HepG2 (cell line): Measurements from ENCODE around the gene SYT1. TPM values are rescaled to one million over a fixed set of nuclear protein-coding genes. Genes with fewer than 3 reads are reported as not detected.
A peak's percentile ranks its signal among the peaks of the same experiment; 100 is the strongest.

Experiments used
- ATAC-seq: fragments of 200-7000 bp; cut with Tn5 transposase; 3 replicates; pipeline ENCODE4 v1.9.1; 2020; ENCODE audit warnings: mild to moderate bottlenecking, moderate library complexity
- BruUV-seq: library from RNA; stranded (reverse); fragments of 400-500 nt; replicated peaks from 2 replicates; lab custom pipeline; 2021; lab: Mats Ljungman, UMichigan
- CTCF ChIA-PET: fragments of 300-600 bp; formaldehyde crosslinking; extraction: SDS; loops from one replicate; lab custom pipeline; 2021; ENCODE audit warnings: low total read pairs, inconsistent platforms, low intra/inter-chr PET ratio; lab: Yijun Ruan, JAX
- POLR2A ChIA-PET: fragments of 350-600 bp; sonication (Branson Sonifier 250); formaldehyde crosslinking; loops from one replicate; lab custom pipeline; 2020; ENCODE audit warnings: antibody characterized with exemption, inconsistent platforms; lab: Yijun Ruan, JAX
- DNase-seq: peaks from one replicate; pipeline ENCODE4 v3.0.0-alpha.2; 2015; ENCODE audit warnings: low spot score
- FAIRE-seq: peaks from 3 replicates; lab custom pipeline; 2011; peaks lifted over from hg19 to GRCh38; lab: Jason Lieb, UNC
- H2AFZ ChIP-seq: one replicate; pipeline ENCODE4 v1.6.1; 2011; ENCODE audit warnings: low read length, inconsistent platforms
- H3K27ac ChIP-seq: fragments of 300-600 bp; 3 replicates; pipeline ENCODE4 v1.8.0; 2011; ENCODE audit warnings: mixed run types, mild to moderate bottlenecking, mixed read lengths, low read length, inconsistent platforms; ENCODE audit not compliant: insufficient read depth; ENCODE audit errors: extremely low read length
- H3K27me3 ChIP-seq, 2 experiments: fragments of 200-600 bp in 1 of 2; 2 replicates in 1 of 2; 3 replicates in 1 of 2; pipeline versions ENCODE4 v1.6.0 to v1.8.0; 2011; ENCODE audit warnings: low read length in 2 of 2, mild to moderate bottlenecking in 2 of 2, moderate library complexity in 2 of 2, inconsistent platforms in 1 of 2; ENCODE audit not compliant: insufficient read depth in 2 of 2, control insufficient read depth in 1 of 2
- H3K36me3 ChIP-seq, 2 experiments: fragments of 200-600 bp in 1 of 2; replicated peaks in 1 of 2; 2 replicates in 1 of 2; 3 replicates in 1 of 2; pipeline versions ENCODE4 v1.5.1 to v1.8.0; 2011; ENCODE audit warnings: low read length in 2 of 2, inconsistent platforms in 1 of 2; ENCODE audit not compliant: insufficient read depth in 2 of 2, control insufficient read depth in 1 of 2
- H3K4me1 ChIP-seq: 2 replicates; pipeline ENCODE4 v1.5.1; 2012; ENCODE audit warnings: low read length, inconsistent platforms; ENCODE audit not compliant: insufficient read depth
- H3K4me2 ChIP-seq: 2 replicates; pipeline ENCODE4 v1.6.0; 2011; ENCODE audit warnings: low read depth, low read length, inconsistent platforms
- H3K4me3 ChIP-seq, 3 experiments: fragments of 200-600 bp in 1 of 3; sonication (generic), shearing (Covaris generic) in 1 of 3; replicated peaks in 1 of 3; 2 replicates each; pipeline ENCODE4 v1.5.1; 2011 to 2016; ENCODE audit warnings: low read length in 3 of 3, inconsistent platforms in 2 of 3, low read depth in 2 of 3, mild to moderate bottlenecking in 2 of 3, control low read depth in 1 of 3, mixed read lengths in 1 of 3; ENCODE audit not compliant: insufficient read depth in 1 of 3
- H3K79me2 ChIP-seq: one replicate; pipeline ENCODE4 v1.6.1; 2011; ENCODE audit warnings: low read length, inconsistent platforms; ENCODE audit not compliant: insufficient read depth
- H3K9ac ChIP-seq: 2 replicates; pipeline ENCODE4 v1.6.0; 2011; ENCODE audit warnings: mild to moderate bottlenecking, low read depth, low read length, inconsistent platforms; ENCODE audit not compliant: insufficient read depth
- H3K9me3 ChIP-seq: 2 replicates; pipeline ENCODE4 v1.5.1; 2012; ENCODE audit warnings: mild to moderate bottlenecking, low read length
- H4K20me1 ChIP-seq: 2 replicates; pipeline ENCODE4 v1.6.0; 2011; ENCODE audit warnings: inconsistent platforms, mild to moderate bottlenecking, low read length, moderate library complexity; ENCODE audit not compliant: insufficient read depth
- ARID5B ChIP-seq: IDR thresholded peaks from 2 replicates; pipeline ENCODE4 v1.4.0; 2020; ENCODE audit warnings: mild to moderate bottlenecking, missing genetic modification reagents
- CENPBD1 ChIP-seq: sonication (generic); formaldehyde crosslinking; IDR thresholded peaks from 2 replicates; pipeline ENCODE4 v1.8.0; 2022; ENCODE audit warnings: missing genetic modification reagents, low read depth, mild to moderate bottlenecking, borderline replicate concordance
- DRAP1 ChIP-seq: IDR thresholded peaks from 2 replicates; pipeline ENCODE4 v1.6.1; 2016; ENCODE audit warnings: missing genetic modification reagents, missing compliant biosample characterization
- FOSL2 ChIP-seq: sonication (generic); formaldehyde crosslinking; IDR thresholded peaks from 2 replicates; pipeline ENCODE4 v1.4.0; 2020; ENCODE audit warnings: missing genetic modification reagents
- HOXA9 ChIP-seq: sonication (generic); formaldehyde crosslinking; IDR thresholded peaks from 2 replicates; pipeline ENCODE4 v1.8.1; 2022; ENCODE audit warnings: missing genetic modification reagents, mild to moderate bottlenecking, moderate library complexity, borderline replicate concordance
- JUNB ChIP-seq: sonication (generic); formaldehyde crosslinking; IDR thresholded peaks from 2 replicates; pipeline ENCODE4 v1.8.0; 2022; ENCODE audit warnings: missing genetic modification reagents, mild to moderate bottlenecking, borderline replicate concordance
- MNT ChIP-seq: fragments of 450-650 bp; IDR thresholded peaks from 2 replicates; pipeline ENCODE4 v1.6.1; 2016
- RXRB ChIP-seq: IDR thresholded peaks from 2 replicates; pipeline ENCODE4 v1.6.1; 2016; ENCODE audit warnings: borderline replicate concordance, missing genetic modification reagents, missing compliant biosample characterization
- SAP130 ChIP-seq: IDR thresholded peaks from 2 replicates; pipeline ENCODE4 v1.6.1; 2016; ENCODE audit warnings: low read depth
- SOX5 ChIP-seq: IDR thresholded peaks from 2 replicates; pipeline ENCODE4 v1.6.1; 2016; ENCODE audit warnings: borderline replicate concordance
- ZBTB21 ChIP-seq: sonication (generic); formaldehyde crosslinking; IDR thresholded peaks from 2 replicates; pipeline ENCODE4 v1.4.0; 2020; ENCODE audit warnings: missing genetic modification reagents
- ZBTB44 ChIP-seq: sonication (generic); formaldehyde crosslinking; IDR thresholded peaks from 2 replicates; pipeline ENCODE4 v1.4.0; 2020; ENCODE audit warnings: missing genetic modification reagents
- ZMAT3 ChIP-seq: sonication (generic); formaldehyde crosslinking; conservative IDR thresholded peaks from 2 replicates; pipeline ENCODE4 v1.7.0; 2021; ENCODE audit warnings: missing genetic modification reagents
- ZNF10 ChIP-seq: sonication (generic); formaldehyde crosslinking; IDR thresholded peaks from 2 replicates; pipeline ENCODE4 v1.4.0; 2020; ENCODE audit warnings: mild to moderate bottlenecking, low read depth, missing genetic modification reagents, borderline replicate concordance
- ZNF432 ChIP-seq: sonication (generic); formaldehyde crosslinking; IDR thresholded peaks from 2 replicates; pipeline ENCODE4 v1.5.0; 2020; ENCODE audit warnings: missing genetic modification reagents, mild to moderate bottlenecking, borderline replicate concordance
- ZNF44 ChIP-seq: sonication (generic); formaldehyde crosslinking; IDR thresholded peaks from 2 replicates; pipeline ENCODE4 v1.5.1; 2020; ENCODE audit warnings: mild to moderate bottlenecking, missing genetic modification reagents
- WGBS: methylation state at CpG from one replicate; pipeline ENCODE4 v1.1.6; 2017; ENCODE audit warnings: low lambda C conversion rate; 5-methylcytosine and 5-hydroxymethylcytosine counted together
- in situ Hi-C: cut with HindIII; loops from 2 replicates; pipeline ENCODE4 v1.10.0; 2017; ENCODE audit warnings: low pct_unique_long_range_greater_than_20kb; ENCODE audit not compliant: extremely low pct_ligation_motif_present
- intact Hi-C: fragments of 100-400 bp; cut with micrococcal nuclease; formaldehyde crosslinking; loops from one replicate; pipeline ENCODE4 v1.10.0; 2022; ENCODE audit not compliant: unreplicated experiment
- polyA plus RNA-seq, 8 experiments: library from polyadenylated mRNA; depleted of rRNA in 3 of 8; stranded (reverse) in 7 of 8; unstranded in 1 of 8; fragments of >200 nt; fragmentation: Illumina TruSeq in 4 of 8; extraction: Trizol in 4 of 8; gene quantifications; 2 replicates each; pipeline versions ENCODE4 v1.2.1 to v1.2.3, GENCODE V29; 2011 to 2016; ENCODE audit warnings: low read depth in 4 of 8, missing spikeins in 1 of 8, mixed read lengths in 1 of 8; ENCODE audit not compliant: insufficient read depth in 1 of 8
- total RNA-seq, 5 experiments: library from RNA; depleted of rRNA; stranded (reverse); fragments of >200 nt; fragmentation: Illumina TruSeq; extraction: Trizol; gene quantifications; 2 replicates each; pipeline ENCODE4 v1.2.3, GENCODE V29; 2016; ENCODE audit warnings: low read depth in 1 of 5

SYT1 gene
- total and polyA plus RNA-seq, 2 of the 13 experiments (the other 11 are each of a cell fraction or from before 2014, with no cell fraction given), result not detected

GRCh38 chr12:79451365-79451764, 586.8 kb downstream of the SYT1 start (continued):
- TF ChIP-seq ZNF432 (CRISPR knock-in tag) (no peak), RXRB (CRISPR knock-in tag) (no peak), CENPBD1 (no peak)

GRCh38 chr12:79451978-79452377, 587.4 kb downstream of the SYT1 start:
- ATAC-seq (peak; percentile 79), FAIRE-seq (no peak), DNase-seq (peak; percentile 31)
- Histone ChIP-seq H3K27ac (no peak overlapping the region), H3K36me3 (no peaks in the 10 kb centered on the region), H3K9ac (no peak overlapping the region), H3K4me3 (no peak overlapping the region), H3K9me3 (no peaks in the 10 kb centered on the region), H3K79me2 (no peaks in the 10 kb centered on the region), H3K4me1 (peaks cover 19% of the 10 kb centered on the region), H3K27me3 (no peaks in the 10 kb centered on the region; a peak in 1 of 5 replicates), H3K4me2 (no peak overlapping the region), H4K20me1 (no peaks in the 10 kb centered on the region), H2AFZ (no peak overlapping the region)
- in situ Hi-C loops, result loop anchor here (5.0 kb wide), 1 partner anchor 50 kb away; no protein-coding TSS in a partner anchor
- WGBS, result 45% methylated on average over 6 of the region's 6 CpGs
- ChIA-PET CTCF (no interaction called here), POLR2A (no interaction called here)
- intact Hi-C loops, result no loop called here
- BruUV-seq, result no TSS peak
- TF ChIP-seq FOSL2 (CRISPR knock-in tag) (peak; percentile 57), SOX5 (CRISPR knock-in tag) (0 out of 2 replicates have a peak, but pooled peaks have one; percentile 17), SAP130 (CRISPR knock-in tag) (peak; percentile 56), JUNB (no peak), ZNF10 (CRISPR knock-in tag) (no peak), MNT (peak; percentile 88), ZMAT3 (CRISPR knock-in tag) (no peak), DRAP1 (no peak), HOXA9 (CRISPR knock-in tag) (no peak), ARID5B (CRISPR knock-in tag) (peak; percentile 52; the same call in 1 of the 2 replicates), ZBTB21 (no peak), ZNF44 (no peak), ZBTB44 (no peak)
